Astrocyte (in vitro differentiated cells and primary cell): ENCODE measurements around the gene CLMN.

Source experiments
- CTCF ChIP-seq: IDR thresholded peaks from 2 replicates; pipeline ENCODE4 v1.5.1; 2011; ENCODE audit warnings: low read depth, mild to moderate bottlenecking, inconsistent platforms, low read length, moderate library complexity; ENCODE audit not compliant: insufficient read depth
- EZH2 ChIP-seq: IDR thresholded peaks from 2 replicates; pipeline ENCODE4 v1.6.1; 2012; ENCODE audit warnings: mild to moderate bottlenecking, low read length, inconsistent platforms; ENCODE audit not compliant: insufficient read depth

GRCh38 chr14:95222151-95222631 is 97.5 kb downstream of the CLMN start:
- TF ChIP-seq CTCF, result no peak
- TF ChIP-seq EZH2, result no peak
